GM13977 (cell line): ENCODE results near the gene EVI5L.

Experiments used
- DNase-seq: peaks from one replicate; pipeline ENCODE4 v3.0.0; 2012; ENCODE audit warnings: low spot score
- in situ Hi-C: fragments of 300-500 bp; cut with MboI; formaldehyde crosslinking; loops from one replicate; pipeline ENCODE4 v1.12.0; 2022; ENCODE audit warnings: low sequenced_read_pairs, low pct_unique_long_range_greater_than_20kb, mixed read lengths, inconsistent platforms; ENCODE audit not compliant: unreplicated experiment
- TF ChIP-seq, protein P1 (sequence below): IDR thresholded peaks from 2 replicates; pipeline ENCODE4 v1.5.1; 2012; ENCODE audit warnings: mild to moderate bottlenecking, control low read depth; ENCODE audit not compliant: insufficient read depth; ENCODE audit errors: extremely low read depth, missing control alignments

EVI5L gene

GRCh38 chr19:7912144-7912696, 82.2 kb downstream of the EVI5L start:
- TF ChIP-seq, protein P1, sequence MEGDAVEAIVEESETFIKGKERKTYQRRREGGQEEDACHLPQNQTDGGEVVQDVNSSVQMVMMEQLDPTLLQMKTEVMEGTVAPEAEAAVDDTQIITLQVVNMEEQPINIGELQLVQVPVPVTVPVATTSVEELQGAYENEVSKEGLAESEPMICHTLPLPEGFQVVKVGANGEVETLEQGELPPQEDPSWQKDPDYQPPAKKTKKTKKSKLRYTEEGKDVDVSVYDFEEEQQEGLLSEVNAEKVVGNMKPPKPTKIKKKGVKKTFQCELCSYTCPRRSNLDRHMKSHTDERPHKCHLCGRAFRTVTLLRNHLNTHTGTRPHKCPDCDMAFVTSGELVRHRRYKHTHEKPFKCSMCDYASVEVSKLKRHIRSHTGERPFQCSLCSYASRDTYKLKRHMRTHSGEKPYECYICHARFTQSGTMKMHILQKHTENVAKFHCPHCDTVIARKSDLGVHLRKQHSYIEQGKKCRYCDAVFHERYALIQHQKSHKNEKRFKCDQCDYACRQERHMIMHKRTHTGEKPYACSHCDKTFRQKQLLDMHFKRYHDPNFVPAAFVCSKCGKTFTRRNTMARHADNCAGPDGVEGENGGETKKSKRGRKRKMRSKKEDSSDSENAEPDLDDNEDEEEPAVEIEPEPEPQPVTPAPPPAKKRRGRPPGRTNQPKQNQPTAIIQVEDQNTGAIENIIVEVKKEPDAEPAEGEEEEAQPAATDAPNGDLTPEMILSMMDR, result no peak
- no peak for DNase-seq
- in situ Hi-C loops, result no loop called here

GRCh38 chr19:7912697-7913564, 82.9 kb downstream of the EVI5L start:
- no peak for DNase-seq

DNA sequence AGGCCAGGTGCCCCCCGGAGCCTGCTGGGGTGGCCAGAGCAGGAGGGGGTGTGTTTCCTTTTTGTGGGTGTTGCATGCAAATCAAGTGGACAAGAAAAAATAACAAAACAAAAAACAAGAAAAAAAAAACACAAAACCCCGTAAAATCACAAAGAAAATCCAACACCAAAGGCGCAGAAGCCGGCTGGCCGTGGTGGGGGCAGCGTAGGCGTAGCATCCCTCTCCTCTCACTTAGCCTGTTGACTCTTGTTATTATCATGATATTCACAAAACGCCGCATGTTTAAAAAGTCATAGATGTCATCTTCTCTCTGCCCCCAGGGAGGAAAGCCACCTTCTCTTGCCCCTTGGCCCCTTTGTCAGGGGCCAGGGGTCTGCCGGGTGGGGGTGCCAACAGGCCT, 83.6 kb downstream of the EVI5L start:
- in situ Hi-C loops, result no loop called here
- TF ChIP-seq, protein P1, result no peak
- DNase-seq, result no peak

More at GRCh38 chr19:7912697-7913564, 82.9 kb downstream of the EVI5L start:
- in situ Hi-C loops, result no loop called here
- TF ChIP-seq, protein P1, result no peak

- in situ Hi-C loops, result no loop called here
- DNase-seq, result no peak
- TF ChIP-seq, protein P1, result no peak
These were observed 84.1 kb downstream of the EVI5L start for GRCh38 chr19:7914099-7914498.
